Measurements from ENCODE around the gene KRT33B.
"Not testable (repeated sequence)": the region's sequence is repeated elsewhere in the genome, so short reads cannot be mapped to it uniquely, and the experiment has no call there.

Gene KRT33B

DNA sequence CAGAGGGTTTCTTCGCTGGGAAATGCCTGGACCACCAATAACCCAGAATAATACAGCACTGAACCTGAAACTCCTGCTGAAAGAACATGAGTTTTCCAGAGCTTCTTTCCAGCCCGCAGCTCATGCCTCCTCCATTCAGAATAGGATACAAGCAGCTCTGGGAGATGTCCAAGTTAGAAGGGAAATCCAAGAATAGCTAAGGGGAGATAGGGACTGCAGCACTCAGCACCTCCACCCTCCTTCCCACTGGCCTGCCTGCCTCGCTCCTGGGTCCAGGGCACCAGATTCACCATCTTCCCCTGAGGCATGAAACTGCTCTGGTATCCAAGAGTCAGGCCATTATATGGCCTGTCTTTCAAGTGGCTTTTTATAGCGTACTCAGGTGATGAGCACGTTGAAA is 23.7 kb upstream of the KRT33B start:
- no peak for FAIRE-seq

DNA sequence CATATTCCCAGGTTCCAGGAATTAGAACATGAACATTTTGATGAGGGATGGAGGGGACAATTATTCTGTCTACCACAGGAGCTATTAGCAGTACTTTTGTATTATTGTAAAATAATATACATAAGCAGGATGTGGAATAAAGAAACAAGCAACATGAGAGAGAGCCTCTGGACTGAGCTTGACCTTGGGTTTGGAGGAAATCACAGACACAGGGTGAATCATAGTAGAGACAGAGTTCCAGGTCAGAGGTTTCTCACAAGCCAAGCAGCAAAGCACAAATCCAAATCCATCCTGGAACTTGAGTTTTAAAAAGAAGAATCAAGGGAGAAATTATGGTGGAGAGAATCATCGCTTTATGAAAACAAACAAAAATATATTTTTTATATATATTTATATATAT is 22.7 kb upstream of the KRT33B start:
- FAIRE-seq: no peak

DNA sequence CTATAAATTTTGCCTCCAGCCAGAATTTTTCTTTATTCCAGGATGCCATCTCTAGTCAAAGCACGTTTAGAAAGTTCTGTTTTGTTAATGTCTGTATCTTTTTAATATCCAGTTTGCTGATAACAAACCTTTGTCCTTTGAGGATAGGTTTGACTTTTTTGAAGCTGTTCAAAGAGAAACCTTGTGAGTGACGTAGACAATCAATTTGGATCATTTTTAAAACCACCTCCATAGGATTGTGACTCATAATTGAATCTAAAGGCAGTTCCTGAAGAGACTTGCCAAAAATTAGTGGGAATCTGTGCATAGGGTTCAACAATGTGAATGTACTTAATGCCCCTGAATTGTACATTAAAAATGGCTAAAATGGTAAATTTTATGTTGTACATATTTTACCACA is 21.9 kb upstream of the KRT33B start:
- FAIRE-seq: no peak

DNA sequence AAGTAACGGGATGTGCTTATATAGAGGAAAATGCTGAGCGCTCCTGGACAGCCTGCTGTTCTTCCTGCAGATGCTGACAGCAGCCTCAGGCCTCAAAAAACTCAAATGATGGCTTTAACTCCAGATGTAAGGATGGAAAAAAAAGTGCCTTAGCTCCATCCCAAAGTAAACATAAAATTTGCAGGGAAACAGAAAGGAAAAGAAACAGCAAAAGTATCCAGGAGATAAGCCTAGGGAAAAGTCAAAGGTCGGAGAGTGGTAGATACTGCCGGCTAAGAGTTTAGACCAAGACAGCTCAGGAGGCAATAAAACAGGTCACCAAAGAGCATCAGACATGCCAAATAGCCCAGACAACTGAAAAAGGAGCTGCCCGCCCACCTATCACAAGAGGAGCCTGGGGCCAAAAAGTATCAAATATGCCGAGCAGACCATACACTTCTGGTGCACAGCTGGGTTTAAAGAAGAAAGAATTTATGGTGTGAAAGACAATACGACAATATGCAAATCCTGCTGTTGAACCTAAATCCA is 20.9 kb upstream of the KRT33B start:
- no peak for FAIRE-seq

DNA sequence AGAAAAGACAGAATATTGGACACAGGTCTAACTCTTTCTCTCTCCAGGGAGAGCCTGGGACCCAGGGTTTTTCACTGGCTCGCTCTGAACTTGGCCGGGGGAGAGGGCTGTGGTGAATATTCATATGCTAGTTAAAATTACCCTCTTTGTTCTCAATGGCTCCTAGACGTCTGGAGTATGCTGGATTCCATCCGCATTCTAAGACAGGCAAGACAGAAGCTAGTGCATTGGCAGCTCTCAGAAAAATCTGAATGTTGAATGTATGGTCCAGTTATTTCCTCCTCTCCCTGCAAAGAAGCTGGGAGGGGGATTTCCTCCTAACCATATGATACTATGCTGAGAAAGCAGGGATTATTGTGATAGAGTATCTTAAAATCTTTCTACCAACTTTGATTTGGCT is 18.1 kb upstream of the KRT33B start:
- FAIRE-seq: no peak

DNA sequence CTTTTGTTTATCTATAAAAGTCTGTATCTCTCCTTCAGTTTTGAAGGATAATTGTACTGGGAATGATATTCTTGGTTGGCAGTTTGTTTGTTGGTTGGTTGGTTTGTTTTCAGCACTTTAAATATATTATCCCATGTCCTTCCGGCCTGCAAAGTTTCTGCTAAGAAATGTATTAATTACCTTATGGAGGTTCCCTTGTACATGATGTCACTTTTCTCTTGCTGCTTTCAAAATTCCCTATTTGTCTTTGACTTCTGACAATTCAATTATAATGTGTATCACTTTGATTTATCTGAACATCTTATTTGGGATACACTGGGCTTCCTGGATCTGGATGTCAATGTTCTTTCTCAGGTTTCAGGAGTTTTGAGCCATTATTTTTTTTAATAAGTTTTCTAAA is 16.6 kb upstream of the KRT33B start:
- FAIRE-seq: no peak

DNA sequence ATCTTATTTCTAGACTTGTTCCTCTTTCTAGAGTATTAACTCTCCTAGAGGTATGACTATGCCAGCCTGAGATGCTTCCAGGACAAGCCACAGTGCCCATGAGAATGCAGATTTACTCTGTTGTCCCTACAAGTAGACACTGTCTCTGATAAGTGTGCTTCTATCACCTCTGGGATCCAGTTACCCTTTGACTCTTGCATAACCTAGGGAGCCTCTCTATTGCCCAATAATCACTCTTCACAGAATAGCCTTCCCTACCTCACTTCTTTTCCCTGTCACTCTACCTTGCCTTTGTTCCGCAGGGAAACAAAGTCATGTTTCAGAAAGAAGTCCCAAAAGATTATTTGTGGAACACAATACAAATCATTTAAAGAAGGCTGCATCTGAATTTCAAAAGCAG is 14.1 kb upstream of the KRT33B start:
- no peak for FAIRE-seq

DNA sequence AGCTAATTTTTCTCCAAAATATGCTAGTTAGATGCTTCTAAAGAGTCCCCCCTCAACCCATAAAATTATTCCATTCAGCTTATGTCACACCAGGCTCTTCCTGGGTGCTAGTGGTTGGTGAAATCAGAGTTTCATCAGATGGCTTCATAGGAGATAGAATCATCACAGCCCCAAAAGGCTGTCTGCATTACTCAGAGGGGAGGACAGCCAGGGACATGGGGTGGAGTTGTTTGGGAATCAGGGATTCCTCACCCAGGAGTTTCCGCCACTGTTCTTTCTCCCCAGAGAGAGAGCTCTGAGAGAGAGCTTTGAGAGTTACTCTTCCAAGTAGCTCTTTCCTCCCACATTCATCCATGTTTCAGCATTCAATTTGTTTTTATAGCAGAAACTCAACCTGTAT is 12.8 kb upstream of the KRT33B start:
- FAIRE-seq: no peak

DNA sequence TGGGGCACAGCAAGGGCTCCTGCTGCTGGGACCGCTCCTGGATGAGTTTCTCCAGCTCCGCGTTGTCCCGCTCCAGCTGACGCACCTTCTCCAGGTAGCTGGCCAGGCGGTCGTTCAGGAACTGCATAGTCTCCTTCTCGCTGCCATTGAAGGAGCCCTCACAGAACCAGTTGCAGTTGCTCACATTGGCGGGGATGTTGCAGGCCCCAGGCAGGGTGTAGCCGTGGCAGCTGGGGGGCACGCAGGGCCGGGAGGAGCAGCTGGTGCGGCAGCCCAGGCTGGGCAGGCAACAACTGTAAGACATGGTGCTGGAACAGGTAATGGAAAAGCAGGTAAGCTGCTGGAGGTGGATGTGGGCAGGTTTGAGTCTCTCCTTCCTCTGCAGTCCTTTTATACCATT is 12.3 kb upstream of the KRT33B start, which contains the start of gene KRT34:
Gene KRT34 (minus strand): TSS at position 364 of the 400 bp plus-strand sequence. CDS start 60 bp downstream, at position 304.
- FAIRE-seq: not testable (repeated sequence)

DNA sequence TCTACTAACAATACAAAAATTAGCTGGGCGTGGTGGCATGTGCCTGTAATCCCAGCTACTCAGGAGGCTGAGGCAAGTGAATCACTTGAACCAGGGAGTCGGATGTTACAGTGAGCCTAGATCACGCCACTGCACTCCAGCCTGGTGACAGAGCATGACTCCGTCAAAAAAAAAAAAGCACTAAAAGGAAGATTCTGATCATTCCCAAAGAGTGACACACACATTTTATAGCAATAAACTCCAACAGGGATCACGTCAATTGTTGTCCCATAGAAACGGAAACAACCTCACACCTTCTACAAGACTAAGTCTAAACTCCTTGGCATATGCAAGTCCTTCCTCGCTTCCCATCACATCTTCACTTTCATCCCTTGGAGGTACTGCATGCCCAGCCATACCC is 10.5 kb upstream of the KRT33B start:
- FAIRE-seq: not testable (repeated sequence)

DNA sequence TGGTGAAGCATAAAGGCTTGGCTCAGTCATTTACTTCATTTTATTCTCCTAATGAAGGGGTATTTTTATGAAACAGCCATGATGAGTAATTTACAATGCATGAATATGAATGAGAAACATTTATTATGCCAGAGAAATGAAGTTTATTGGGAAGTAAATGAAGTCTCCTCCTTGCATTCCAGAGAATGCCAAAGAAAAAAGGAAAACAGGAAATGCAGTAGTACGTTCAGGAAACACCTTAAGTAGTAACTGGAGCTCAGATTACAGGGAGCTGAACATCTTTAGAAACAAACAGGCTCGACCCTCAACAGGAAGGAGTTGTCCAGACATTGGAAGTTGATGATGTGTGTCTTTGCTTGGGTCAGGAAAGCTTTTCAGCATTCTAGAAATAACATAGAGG is 7.9 kb upstream of the KRT33B start:
- no peak for FAIRE-seq

DNA sequence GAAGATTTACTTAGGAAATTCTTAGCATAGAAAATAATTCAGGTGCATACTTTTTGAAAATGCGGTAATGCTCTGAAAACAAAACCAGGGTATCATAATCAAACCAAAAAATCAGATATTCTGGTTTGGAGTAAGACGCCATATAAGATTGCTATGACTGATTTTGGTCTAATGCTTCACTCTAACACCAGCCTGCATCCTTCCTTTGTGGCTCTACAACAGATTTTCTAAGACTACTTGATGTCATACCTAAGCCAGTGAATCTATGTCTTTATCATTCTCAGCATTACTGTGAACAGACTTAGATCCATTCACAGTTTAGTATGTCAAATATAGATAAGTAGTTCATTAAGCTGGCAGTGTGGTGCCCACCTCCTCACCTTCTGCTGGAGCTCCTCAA is 590 bp downstream of the KRT33B start:
- FAIRE-seq: no peak

DNA sequence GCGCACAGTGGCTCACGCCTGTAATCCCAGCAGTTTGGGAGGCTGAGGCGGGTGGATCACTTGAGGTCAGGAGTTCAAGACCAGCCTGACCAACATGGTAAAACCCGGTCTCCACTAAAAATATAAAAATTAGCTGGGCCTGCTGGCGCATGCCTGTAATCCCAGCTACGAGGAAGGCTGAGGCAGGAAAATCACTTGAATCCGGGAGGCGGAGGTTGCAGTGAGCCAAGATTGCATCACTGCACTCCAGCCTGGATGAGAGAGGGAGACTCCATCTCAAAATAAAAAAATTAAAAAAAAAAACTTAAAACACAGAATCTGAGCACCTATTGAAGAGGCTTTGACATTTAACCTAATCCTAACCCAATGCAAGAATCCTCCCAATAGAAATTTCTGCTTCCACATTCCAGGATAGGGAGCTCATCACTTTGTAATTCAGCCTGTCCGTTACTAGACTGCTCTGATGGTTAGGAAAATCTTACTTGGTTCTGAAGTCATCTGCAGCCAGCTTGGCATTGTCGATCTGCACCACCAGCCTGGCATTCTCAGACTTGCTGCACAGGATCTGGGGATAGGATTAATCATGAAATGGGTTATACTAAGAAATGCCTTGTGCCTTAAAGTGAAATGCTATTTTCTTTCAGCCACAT is 2.1 kb downstream of the KRT33B start:
- no peak for FAIRE-seq

DNA sequence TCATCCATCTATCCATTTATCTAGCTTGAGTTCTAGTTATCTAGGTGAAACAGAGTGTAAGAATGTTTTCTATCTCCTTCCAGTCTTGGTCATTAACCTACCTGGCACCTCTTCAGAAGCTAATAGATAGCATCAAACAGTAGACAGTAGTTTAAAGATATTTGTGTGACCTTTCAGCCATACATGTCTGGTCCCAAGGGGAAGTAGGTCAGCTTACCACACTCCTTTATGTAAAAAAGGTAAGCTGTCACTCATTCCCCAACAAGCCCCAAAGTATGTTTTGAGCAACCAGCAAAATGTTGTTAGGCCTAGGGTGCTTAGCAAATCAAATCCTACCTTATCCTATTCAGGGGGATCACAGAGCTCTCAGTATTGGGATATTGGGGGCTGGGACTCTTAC is 3.5 kb downstream of the KRT33B start:
- no peak for FAIRE-seq

DNA sequence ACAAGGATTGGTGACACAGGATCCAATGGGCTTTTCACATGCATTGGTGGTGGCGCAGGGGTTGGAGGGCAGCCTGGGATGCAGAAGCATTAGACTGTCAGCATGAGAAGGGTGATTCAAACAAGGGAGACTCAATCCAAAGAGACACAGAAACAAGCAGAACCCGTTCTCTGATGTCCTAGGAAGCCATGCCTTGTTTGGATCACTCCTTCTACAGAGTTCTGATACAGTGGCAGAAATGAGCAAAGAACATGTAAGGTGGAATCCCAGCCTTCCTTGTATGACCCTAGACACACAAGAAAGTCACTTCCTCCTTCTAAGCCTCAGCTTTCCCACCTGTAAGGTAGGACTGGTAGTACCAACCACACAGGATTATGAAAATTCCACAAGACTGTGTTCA is 5.7 kb downstream of the KRT33B start:
- FAIRE-seq: no peak

DNA sequence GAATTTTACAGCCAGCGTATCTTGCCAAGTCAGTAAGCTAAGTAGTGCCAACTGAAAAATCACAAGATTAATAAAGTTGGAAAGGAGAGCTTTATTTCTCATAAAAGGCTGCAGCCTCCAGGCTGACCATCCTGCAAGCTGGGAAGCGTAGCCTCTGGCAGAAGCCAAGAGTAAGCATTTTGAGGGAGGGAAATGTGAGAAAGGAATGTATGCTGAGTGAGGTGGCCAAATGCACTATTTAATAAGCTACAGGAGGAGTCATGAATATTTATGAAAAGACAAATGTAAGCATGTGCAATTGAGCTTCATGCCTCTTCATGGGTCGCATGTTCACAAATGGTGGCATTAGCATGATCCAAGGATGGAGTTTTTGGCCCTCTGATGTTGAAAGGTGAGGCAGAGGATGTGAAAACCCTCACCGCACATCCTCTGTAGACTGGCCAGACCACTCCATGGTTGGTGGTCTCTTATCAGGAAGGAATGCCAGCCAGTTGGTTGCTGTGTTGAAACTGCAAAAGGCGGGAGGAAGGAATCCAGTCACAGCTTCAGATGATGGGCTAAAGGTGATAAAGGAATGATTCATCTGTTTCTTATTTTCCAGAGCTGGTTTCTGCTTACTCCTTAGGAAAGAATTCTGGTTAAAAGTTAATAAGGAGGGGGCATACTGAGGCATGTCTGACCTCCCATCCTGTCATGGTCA is 9.2 kb downstream of the KRT33B start:
- no peak for FAIRE-seq

DNA sequence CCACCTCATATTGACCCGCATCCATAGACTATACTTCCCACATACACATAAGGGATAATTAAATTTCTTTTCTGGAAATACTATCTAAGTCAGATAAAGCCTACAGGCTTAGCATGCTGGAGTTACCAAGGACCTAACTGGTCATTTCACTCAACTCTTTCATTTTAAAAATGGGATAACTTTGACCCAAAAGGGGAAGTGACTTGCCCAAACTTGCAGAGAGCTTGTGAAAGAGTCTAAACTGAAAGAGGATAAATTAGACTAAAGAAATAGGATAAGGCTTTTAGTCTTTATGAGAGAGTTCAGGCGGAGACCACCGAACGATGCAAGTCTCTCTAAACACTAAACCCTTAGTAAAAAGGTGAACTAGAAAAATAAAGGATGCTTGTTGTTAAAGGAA is 15.1 kb downstream of the KRT33B start:
- FAIRE-seq: no peak

DNA sequence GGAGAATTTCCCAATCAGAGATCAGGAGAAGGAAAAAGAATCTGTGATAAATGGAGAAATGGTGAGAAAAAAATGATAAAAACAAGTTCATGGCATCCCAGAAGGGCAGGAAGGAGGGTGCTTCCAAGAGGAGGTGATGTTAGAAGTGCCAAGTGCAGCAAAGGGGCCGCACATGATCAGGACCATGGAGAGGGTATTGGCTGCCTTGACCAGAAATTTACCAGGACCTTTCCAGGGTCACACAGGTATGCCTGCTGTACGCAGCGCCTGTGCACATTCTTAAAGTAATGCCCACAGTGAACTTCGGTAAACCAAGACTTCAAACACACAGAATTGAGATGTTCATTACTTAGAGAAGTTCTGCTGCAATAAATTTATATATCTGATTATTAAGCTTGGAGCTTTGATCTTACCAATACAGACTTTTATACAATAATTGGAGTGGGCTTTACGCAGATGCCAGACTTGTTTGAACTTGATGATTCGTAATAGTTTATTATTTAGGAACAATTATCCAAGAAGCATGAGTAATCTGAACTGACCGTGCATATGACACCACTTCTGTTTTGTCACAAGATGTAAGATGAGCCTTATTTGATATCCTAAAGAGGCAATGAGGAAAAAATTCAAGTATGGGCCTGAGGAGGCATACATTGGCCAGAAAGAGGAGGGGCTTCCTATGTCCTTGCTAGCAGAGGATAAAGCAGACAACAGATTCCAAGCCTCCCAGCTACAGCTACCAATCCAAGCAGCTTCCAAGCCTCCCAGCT is 16.8 kb downstream of the KRT33B start:
- FAIRE-seq: no peak

DNA sequence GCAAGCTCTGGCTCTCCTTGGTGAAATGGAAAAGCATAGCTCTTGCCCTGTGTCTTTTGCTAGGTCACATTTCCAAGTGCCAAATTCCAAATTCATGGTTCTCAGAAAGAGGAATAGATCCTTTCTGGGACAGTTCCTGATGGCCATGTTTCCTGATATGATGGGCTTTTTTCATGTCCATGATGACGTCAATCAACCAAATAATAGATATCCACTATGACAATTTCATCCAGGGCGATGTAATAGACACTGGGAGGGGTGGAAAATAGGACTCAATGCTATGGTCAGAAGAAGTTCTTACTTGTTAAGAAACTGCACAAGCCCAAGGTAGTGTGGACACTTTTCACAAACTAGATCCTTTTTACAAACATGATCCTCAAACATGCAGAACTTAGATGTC is 18.4 kb downstream of the KRT33B start:
- FAIRE-seq: no peak

DNA sequence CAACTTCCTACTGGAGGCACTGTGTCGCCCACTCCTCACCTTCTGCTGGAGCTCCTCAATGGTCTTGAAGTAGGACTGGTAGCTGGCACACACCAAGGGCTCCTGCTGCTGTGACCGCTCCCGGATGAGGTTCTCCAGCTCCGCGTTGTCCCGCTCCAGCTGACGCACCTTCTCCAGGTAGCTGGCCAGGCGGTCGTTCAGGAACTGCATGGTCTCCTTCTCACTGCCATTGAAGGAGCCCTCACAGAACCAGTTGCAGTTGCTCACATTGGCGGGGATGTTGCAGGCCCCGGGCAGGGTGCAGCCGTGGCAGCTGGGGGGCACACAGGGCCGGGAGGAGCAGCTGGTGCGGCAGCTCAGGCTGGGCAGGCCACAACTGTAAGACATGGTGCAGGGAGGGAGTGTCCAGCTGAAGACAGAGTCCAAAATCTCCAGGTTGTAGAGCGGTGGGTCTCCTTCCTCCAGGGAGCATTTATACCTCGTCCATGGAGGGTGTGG is 19.2 kb downstream of the KRT33B start, which contains the start of gene KRT33A:
Gene KRT33A (minus strand): TSS at position 448 of the 498 bp plus-strand sequence. CDS start 61 bp downstream, at position 387.
- not testable (repeated sequence) for FAIRE-seq

DNA sequence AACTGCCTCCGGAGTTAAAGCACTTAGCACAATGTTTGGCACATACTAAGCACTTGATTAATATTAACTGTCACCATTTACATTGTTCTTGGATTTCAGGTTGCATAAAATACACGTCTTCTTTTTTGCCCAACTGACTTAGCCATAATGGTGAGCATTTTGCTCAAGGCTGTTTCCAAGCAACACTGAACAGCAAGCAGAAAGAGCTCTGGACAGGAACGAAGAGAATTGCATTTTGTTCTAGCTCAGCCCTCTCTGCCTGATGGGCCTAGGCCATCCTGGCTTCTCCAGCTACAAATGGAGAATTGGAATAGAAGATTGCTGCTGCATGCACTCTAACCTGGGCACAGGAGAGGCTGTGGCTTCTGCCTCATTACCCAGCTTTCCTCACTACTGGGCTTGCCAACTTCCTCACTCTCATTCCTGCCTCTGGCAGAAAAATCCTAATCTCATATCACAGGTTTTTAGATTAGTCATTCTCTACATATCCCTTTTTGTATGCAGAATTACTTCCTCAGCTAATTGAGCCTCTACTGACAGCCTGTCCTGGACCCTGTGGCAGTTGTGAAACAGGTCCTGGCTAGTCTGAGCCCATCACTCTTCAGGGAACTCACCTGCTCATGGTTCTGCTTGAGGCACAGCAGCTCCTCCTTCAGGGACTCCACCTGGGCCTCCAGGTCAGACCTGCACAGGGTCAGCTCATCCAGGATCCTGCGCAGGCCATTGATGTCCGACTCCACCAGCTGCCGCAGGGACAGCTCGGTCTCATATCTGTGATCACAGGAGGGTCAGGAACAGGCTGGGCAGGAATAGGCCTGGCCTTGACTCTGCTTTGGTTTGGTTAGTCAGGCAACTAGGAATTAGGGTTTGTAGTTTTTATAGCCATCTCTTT is 21.5 kb downstream of the KRT33B start:
- peak; percentile 98 for FAIRE-seq

DNA sequence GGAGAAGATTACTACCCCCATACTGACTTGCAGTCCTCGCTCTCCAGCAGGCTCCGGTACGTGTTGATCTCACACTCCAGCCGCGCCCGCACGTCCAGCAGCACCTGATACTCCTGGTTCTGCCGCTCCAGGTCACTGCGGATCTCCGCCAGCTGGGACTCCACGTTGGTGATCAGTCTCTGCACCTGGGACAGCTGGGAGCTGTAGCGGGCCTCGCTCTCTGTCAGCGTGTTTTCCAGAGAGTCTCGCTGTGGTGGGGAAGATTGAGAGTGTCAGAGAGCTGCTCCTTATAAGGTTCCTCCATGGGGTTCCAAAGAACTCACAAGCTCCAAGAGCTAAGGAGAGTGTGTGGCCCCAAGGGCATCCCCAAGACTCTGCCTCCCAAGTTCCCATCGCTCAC is 23.2 kb downstream of the KRT33B start:
- FAIRE-seq: not testable (repeated sequence)
